Ramos (cell line): Measurements from ENCODE around the gene FOXA2.

ENCODE experiments used
- in situ Hi-C: fragments of 300-500 bp; cut with MboI; formaldehyde crosslinking; loops from one replicate; pipeline ENCODE4 v1.14.3; 2022; ENCODE audit warnings: low sequenced_read_pairs; ENCODE audit not compliant: unreplicated experiment

Gene FOXA2

GRCh38 chr20:22545045-22545444, 39.3 kb downstream of the FOXA2 start:
- in situ Hi-C loops, result no loop called here

GRCh38 chr20:22544462-22544861, 39.9 kb downstream of the FOXA2 start:
- in situ Hi-C loops, result no loop called here

GRCh38 chr20:22542427-22542826, 41.9 kb downstream of the FOXA2 start:
- in situ Hi-C loops, result no loop called here

GRCh38 chr20:22540832-22541231, 43.5 kb downstream of the FOXA2 start:
- in situ Hi-C loops, result no loop called here

GRCh38 chr20:22536956-22537756, 47.2 kb downstream of the FOXA2 start:
- in situ Hi-C loops, result no loop called here

GRCh38 chr20:22536141-22536828, 48.1 kb downstream of the FOXA2 start:
- in situ Hi-C loops, result no loop called here

GRCh38 chr20:22535483-22535882, 48.9 kb downstream of the FOXA2 start:
- in situ Hi-C loops, result no loop called here

GRCh38 chr20:22533823-22534751, 50.3 kb downstream of the FOXA2 start:
- in situ Hi-C loops, result no loop called here

- in situ Hi-C loops, result no loop called here
These were observed 51.8 kb downstream of the FOXA2 start for GRCh38 chr20:22532598-22532997.

- in situ Hi-C loops, result no loop called here
These were observed 52.6 kb downstream of the FOXA2 start for GRCh38 chr20:22531756-22532155.

- in situ Hi-C loops, result no loop called here
These were observed 53.2 kb downstream of the FOXA2 start for GRCh38 chr20:22531056-22531615.
